ENCODE results near the gene GAS7. TPM values are rescaled to one million over a fixed set of nuclear protein-coding genes. Genes with fewer than 3 reads are reported as not detected.

GAS7 gene
- total and polyA plus RNA-seq, 8 donors = 30.4 to 83.4 (median 40.1) TPM

GRCh38 chr17:10178506-10178991 is 19.9 kb downstream of the GAS7 start:
- H3K27ac ChIP-seq = no peak overlapping the region
- H3K4me1 ChIP-seq = peaks cover 0 to 18% of the 10 kb centered on the region in 2 donors
- H3K4me3 ChIP-seq = no peak overlapping the region
- ATAC-seq = peak; percentile 45
- no peaks in the 10 kb centered on the region for H3K9me3 ChIP-seq
- peaks cover 0 to 3% of the 10 kb centered on the region in 2 donors for H3K27me3 ChIP-seq
- intact Hi-C loops (cut with DNase I) = no loop called here
- DNase-seq = no peak
- H3K36me3 ChIP-seq = no peaks in the 10 kb centered on the region
- no peak for TF ChIP-seq CTCF (IDR thresholded peaks at IDR 0.05)

- Histone ChIP-seq H3K27ac (no peak overlapping the region), H3K27me3 (peaks cover 0 to 3% of the 10 kb centered on the region in 2 donors), H3K4me3 (no peak overlapping the region), H3K36me3 (no peaks in the 10 kb centered on the region), H3K9me3 (no peaks in the 10 kb centered on the region), H3K4me1 (peaks cover 0 to 22% of the 10 kb centered on the region in 2 donors)
- intact Hi-C loops (cut with DNase I) = no loop called here
- DNase-seq (no peak), ATAC-seq (no peak)
- TF ChIP-seq CTCF (IDR thresholded peaks at IDR 0.05) = no peak
Observed at GRCh38 chr17:10177913-10178505, 20.4 kb downstream of the GAS7 start.

- no peak for TF ChIP-seq CTCF (IDR thresholded peaks at IDR 0.05)
- H3K4me3 ChIP-seq = no peak overlapping the region
- H3K27ac ChIP-seq = no peak overlapping the region
- DNase-seq (no peak), ATAC-seq (no peak)
- H3K36me3 ChIP-seq = no peaks in the 10 kb centered on the region
- intact Hi-C loops (cut with DNase I) = no loop called here
- no peaks in the 10 kb centered on the region for H3K9me3 ChIP-seq
- peaks cover 0 to 3% of the 10 kb centered on the region in 2 donors for H3K27me3 ChIP-seq
- H3K4me1 ChIP-seq = peaks cover 0 to 29% of the 10 kb centered on the region in 2 donors
Observed at GRCh38 chr17:10177131-10177912, 21.1 kb downstream of the GAS7 start.

- H3K4me1 ChIP-seq = peaks cover 11 to 44% of the 10 kb centered on the region in 2 donors
- intact Hi-C loops (cut with DNase I) = no loop called here
- peaks cover 0 to 9% of the 10 kb centered on the region in 2 donors for H3K27me3 ChIP-seq
- DNase-seq (no peak), ATAC-seq (no peak)
- no peak overlapping the region for H3K27ac ChIP-seq
- H3K4me3 ChIP-seq = no peak overlapping the region
- H3K9me3 ChIP-seq = no peaks in the 10 kb centered on the region
- no peak for TF ChIP-seq CTCF (IDR thresholded peaks at IDR 0.05)
- no peaks in the 10 kb centered on the region for H3K36me3 ChIP-seq
Observed at GRCh38 chr17:10173913-10174312, 24.5 kb downstream of the GAS7 start.

GRCh38 chr17:10172778-10173177 is 25.6 kb downstream of the GAS7 start:
- no peaks in the 10 kb centered on the region for H3K9me3 ChIP-seq
- DNase-seq (no peak), ATAC-seq (no peak)
- H3K4me3 ChIP-seq = no peak overlapping the region
- H3K36me3 ChIP-seq = no peaks in the 10 kb centered on the region
- H3K4me1 ChIP-seq = peaks cover 11 to 36% of the 10 kb centered on the region in 2 donors
- intact Hi-C loops (cut with DNase I) = no loop called here
- no peak for TF ChIP-seq CTCF (IDR thresholded peaks at IDR 0.05)
- H3K27me3 ChIP-seq = peaks cover 0 to 9% of the 10 kb centered on the region in 2 donors
- H3K27ac ChIP-seq = peak overlapping the region in 1 of 2 donors; percentile 57
